DND-41 (cell line): Measurements from ENCODE around the gene ELL.

Source experiments
- ATAC-seq: fragments of 200-7000 bp; cut with Tn5 transposase; 3 replicates; pipeline ENCODE4 v1.9.1; 2021; ENCODE audit warnings: low read depth; ENCODE audit not compliant: insufficient read depth
- DNase-seq: peaks from one replicate; pipeline ENCODE4 v3.0.0-alpha.2; 2020
- H2AFZ ChIP-seq: 2 replicates; pipeline ENCODE4 v1.6.0; 2012; ENCODE audit warnings: low read depth, low read length
- H3K27ac ChIP-seq: 2 replicates; pipeline ENCODE4 v1.5.1; 2012; ENCODE audit warnings: low read length, inconsistent platforms
- H3K27me3 ChIP-seq: fragments of 200-600 bp; sonication (generic); 2 replicates; pipeline ENCODE4 v1.6.0; 2012; ENCODE audit warnings: low read length, mild to moderate bottlenecking, inconsistent platforms; ENCODE audit not compliant: insufficient read depth, poor library complexity
- H3K36me3 ChIP-seq: 2 replicates; pipeline ENCODE4 v1.5.1; 2012; ENCODE audit warnings: low read length, inconsistent platforms; ENCODE audit not compliant: insufficient read depth
- H3K4me1 ChIP-seq: 2 replicates; pipeline ENCODE4 v1.5.1; 2012; ENCODE audit warnings: mild to moderate bottlenecking, low read length; ENCODE audit not compliant: insufficient read depth
- H3K4me2 ChIP-seq: 2 replicates; pipeline ENCODE4 v1.6.0; 2012; ENCODE audit warnings: mild to moderate bottlenecking, moderate library complexity, low read length, inconsistent platforms; ENCODE audit not compliant: insufficient read depth
- H3K4me3 ChIP-seq, 2 experiments: fragments of 200-600 bp in 1 of 2; shearing (Covaris generic) in 1 of 2; 2 replicates each; pipeline ENCODE4 v1.5.1; 2012 to 2016; ENCODE audit warnings: inconsistent platforms in 2 of 2, low read length in 2 of 2, mild to moderate bottlenecking in 2 of 2, low read depth in 1 of 2, moderate library complexity in 1 of 2
- H3K79me2 ChIP-seq: 2 replicates; pipeline ENCODE4 v1.6.0; 2012; ENCODE audit warnings: low read length, inconsistent platforms; ENCODE audit not compliant: insufficient read depth
- H3K9ac ChIP-seq: 2 replicates; pipeline ENCODE4 v1.6.0; 2012; ENCODE audit warnings: low read depth, mild to moderate bottlenecking, inconsistent platforms, low read length, moderate library complexity
- H3K9me3 ChIP-seq: 2 replicates; pipeline ENCODE4 v1.5.1; 2012; ENCODE audit warnings: low read length, moderate library complexity, mild to moderate bottlenecking, inconsistent platforms; ENCODE audit not compliant: insufficient read depth, severe bottlenecking
- H4K20me1 ChIP-seq: 2 replicates; pipeline ENCODE4 v1.6.0; 2012; ENCODE audit warnings: low read length; ENCODE audit not compliant: insufficient read depth
- CTCF ChIP-seq: IDR thresholded peaks from 2 replicates; pipeline ENCODE4 v1.5.1; 2012; ENCODE audit warnings: borderline replicate concordance, low read length, moderate library complexity, mild to moderate bottlenecking; ENCODE audit not compliant: poor library complexity, severe bottlenecking; ENCODE audit errors: extremely low read depth
- EZH2 ChIP-seq: IDR thresholded peaks from 3 replicates; pipeline ENCODE4 v1.6.1; 2012; ENCODE audit warnings: borderline replicate concordance, low read depth, mild to moderate bottlenecking, moderate library complexity, low read length, inconsistent platforms; ENCODE audit not compliant: severe bottlenecking

ELL gene

GRCh38 chr19:18481505-18482222 lies 40.2 kb downstream of the ELL start:
- peaks cover 87% of the 10 kb centered on the region for H4K20me1 ChIP-seq
- H3K4me1 ChIP-seq: no peaks in the 10 kb centered on the region; the same call in 1 of the 2 replicates
- H3K4me2 ChIP-seq: no peak overlapping the region
- H3K79me2 ChIP-seq: peaks cover 87% of the 10 kb centered on the region
- ATAC-seq (no peak), DNase-seq (no peak)
- H3K9me3 ChIP-seq: no peaks in the 10 kb centered on the region
- TF ChIP-seq CTCF: no peak
- no peak for TF ChIP-seq EZH2
- H3K4me3 ChIP-seq: no peak overlapping the region
- no peak overlapping the region for H2AFZ ChIP-seq
- no peak overlapping the region for H3K27ac ChIP-seq
- no peaks in the 10 kb centered on the region for H3K36me3 ChIP-seq
- no peak overlapping the region for H3K9ac ChIP-seq
- H3K27me3 ChIP-seq: no peaks in the 10 kb centered on the region

- ATAC-seq (no peak), DNase-seq (no peak)
- H3K4me3 ChIP-seq: no peak overlapping the region
- no peaks in the 10 kb centered on the region; the same call in 1 of the 2 replicates for H3K4me1 ChIP-seq
- TF ChIP-seq CTCF (no peak), EZH2 (no peak)
- H3K79me2 ChIP-seq: peaks cover 87% of the 10 kb centered on the region
- H4K20me1 ChIP-seq: peaks cover 88% of the 10 kb centered on the region
- no peaks in the 10 kb centered on the region for H3K27me3 ChIP-seq
- no peak overlapping the region; the same call in 1 of the 2 replicates for H3K27ac ChIP-seq
- H3K9me3 ChIP-seq: no peaks in the 10 kb centered on the region
- H3K9ac ChIP-seq: no peak overlapping the region
- H3K4me2 ChIP-seq: no peak overlapping the region
- no peaks in the 10 kb centered on the region for H3K36me3 ChIP-seq
- H2AFZ ChIP-seq: no peak overlapping the region
Observed at GRCh38 chr19:18480006-18480691, 41.7 kb downstream of the ELL start.

- Histone ChIP-seq H3K36me3 (no peaks in the 10 kb centered on the region), H3K27ac (peak overlapping the region; percentile 18; the same call in 1 of the 2 replicates), H3K4me1 (no peaks in the 10 kb centered on the region; the same call in 1 of the 2 replicates), H3K9me3 (no peaks in the 10 kb centered on the region), H3K27me3 (no peaks in the 10 kb centered on the region), H3K4me3 (no peak overlapping the region), H3K4me2 (no peak overlapping the region), H3K9ac (no peak overlapping the region), H2AFZ (no peak overlapping the region), H4K20me1 (peaks cover 87% of the 10 kb centered on the region), H3K79me2 (peaks cover 87% of the 10 kb centered on the region)
- DNase-seq: peak; percentile 45
- TF ChIP-seq EZH2 (no peak), CTCF (no peak)
- peak; percentile 66; the same call in 2 of the 3 replicates for ATAC-seq
Observed at GRCh38 chr19:18478545-18479311, 43.1 kb downstream of the ELL start.
